Smooth muscle cell (in vitro differentiated cells): ENCODE results near the gene ANKRD16. TPM values are rescaled to one million over a fixed set of nuclear protein-coding genes. Genes with fewer than 3 reads are reported as not detected.

Experiments
- DNase-seq: peaks from one replicate; lab custom pipeline; 2025; ENCODE audit not compliant: unreplicated experiment; lab: John Stamatoyannopoulos, UW
- H2AFZ ChIP-seq: fragments of 200-600 bp; sonication (generic); 2 replicates; pipeline ENCODE4 v1.6.0; 2016; ENCODE audit warnings: antibody characterized with exemption, low read depth, mild to moderate bottlenecking
- H3F3A ChIP-seq: fragments of 200-600 bp; sonication (generic); 2 replicates; pipeline ENCODE4 v1.6.0; 2017; ENCODE audit warnings: antibody characterized with exemption, low read depth
- H3K27ac ChIP-seq: fragments of 200-600 bp; sonication (generic); 2 replicates; pipeline ENCODE4 v1.5.1; 2016; ENCODE audit warnings: low read depth, mild to moderate bottlenecking
- H3K27me3 ChIP-seq: fragments of 200-600 bp; sonication (generic); 2 replicates; pipeline ENCODE4 v1.6.1; 2016; ENCODE audit warnings: low read depth, mild to moderate bottlenecking
- H3K36me3 ChIP-seq: fragments of 200-600 bp; sonication (generic); 2 replicates; pipeline ENCODE4 v1.5.1; 2016; ENCODE audit warnings: low read depth
- H3K4me1 ChIP-seq: fragments of 200-600 bp; sonication (generic); 2 replicates; pipeline ENCODE4 v1.5.1; 2016; ENCODE audit warnings: low read depth
- H3K4me2 ChIP-seq: fragments of 200-600 bp; sonication (generic); 2 replicates; pipeline ENCODE4 v1.6.0; 2016; ENCODE audit warnings: mild to moderate bottlenecking
- H3K4me3 ChIP-seq: fragments of 200-600 bp; sonication (generic); 2 replicates; pipeline ENCODE4 v1.5.1; 2016; ENCODE audit warnings: mild to moderate bottlenecking
- H3K79me2 ChIP-seq: fragments of 200-600 bp; sonication (generic); 2 replicates; pipeline ENCODE4 v1.6.0; 2016; ENCODE audit warnings: low read depth, mild to moderate bottlenecking
- H3K9ac ChIP-seq: fragments of 200-600 bp; sonication (generic); 2 replicates; pipeline ENCODE4 v1.6.0; 2016; ENCODE audit warnings: low read depth
- H3K9me3 ChIP-seq: fragments of 200-600 bp; sonication (generic); replicated peaks from 2 replicates; pipeline ENCODE4 v1.5.1; 2016; ENCODE audit warnings: low read depth
- H4K20me1 ChIP-seq: fragments of 200-600 bp; sonication (generic); 2 replicates; pipeline ENCODE4 v1.6.0; 2016; ENCODE audit warnings: low read depth
- WGBS: methylation state at CpG from one replicate; pipeline ENCODE4 v1.1.7; 2016; ENCODE audit warnings: low lambda C conversion rate; 5-methylcytosine and 5-hydroxymethylcytosine counted together
- polyA plus RNA-seq: library from polyadenylated mRNA; unstranded; fragments of >200 nt; fragmentation: Nextera tagmentation; extraction: Ambion mirVana; gene quantifications from 2 replicates; pipeline ENCODE4 v1.2.1, GENCODE V29; 2016
- total RNA-seq: library from RNA; depleted of rRNA; stranded (reverse); fragments of >200 nt; gene quantifications from 2 replicates; pipeline ENCODE4 v1.2.3, GENCODE V29; 2014
- TF ChIP-seq, protein P1 (sequence below): fragments of 200-600 bp; sonication (generic); IDR thresholded peaks from 2 replicates; pipeline ENCODE4 v1.5.1; 2017; ENCODE audit warnings: borderline replicate concordance, mild to moderate bottlenecking, antibody characterized with exemption; ENCODE audit not compliant: insufficient read depth, poor library complexity, severe bottlenecking

Gene ANKRD16
- total and polyA plus RNA-seq, 2 experiments from 2014 or later, result 2.7 to 10.3 TPM

DNA sequence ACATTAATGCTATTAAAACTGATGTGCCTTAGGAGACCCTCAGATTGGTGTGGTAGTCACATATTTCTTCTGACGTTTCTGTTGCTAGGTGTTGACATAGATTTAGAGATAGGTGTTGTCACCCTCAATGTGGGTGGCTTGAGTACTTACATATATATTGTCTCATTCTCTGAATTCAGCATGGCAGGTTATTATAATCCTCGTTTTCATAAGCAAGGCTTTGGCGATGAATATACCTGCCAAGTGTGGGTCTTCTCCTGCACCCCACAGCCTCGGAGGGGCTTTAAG is 7.3 kb upstream of the ANKRD16 start:
- no peak for DNase-seq

DNA sequence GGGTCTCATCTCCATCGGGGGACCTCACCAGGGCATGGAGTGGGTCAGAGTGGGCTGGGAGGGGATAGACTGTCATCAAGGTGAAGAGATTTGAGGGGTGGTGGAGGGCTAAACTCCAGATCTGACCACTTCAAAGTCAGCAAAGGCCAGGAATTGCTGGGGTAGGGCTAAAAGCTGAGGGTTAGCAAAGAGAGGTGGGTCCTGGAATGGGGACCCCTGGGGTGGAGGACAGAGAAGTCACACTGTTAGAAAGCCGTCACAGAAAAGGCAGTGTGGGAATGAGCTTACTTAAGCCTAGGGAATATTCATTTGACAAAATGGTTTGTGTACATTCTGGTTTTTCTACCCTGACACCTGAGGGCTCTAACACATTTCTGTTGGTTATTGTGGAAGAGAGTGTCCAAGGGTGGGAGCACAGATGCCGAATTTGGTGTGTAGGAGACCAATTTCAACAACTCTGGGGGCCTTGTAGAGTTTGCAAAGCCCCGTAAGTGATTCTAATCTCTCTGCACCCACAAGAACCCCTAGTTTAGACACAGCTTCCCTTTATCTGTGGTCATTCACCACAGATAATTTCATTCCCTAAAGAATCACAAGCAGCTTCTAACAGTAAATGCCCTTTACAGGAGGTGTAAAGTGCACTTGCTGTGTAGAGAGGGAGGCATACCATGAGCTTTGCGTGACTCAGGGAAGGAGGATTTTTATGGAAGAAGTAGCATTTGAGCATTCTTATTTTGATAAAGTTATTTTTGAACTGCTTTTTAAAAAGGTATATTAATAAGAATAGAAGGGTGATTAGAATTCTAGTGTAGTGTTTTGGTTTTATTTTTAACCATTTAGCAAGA is 6.7 kb upstream of the ANKRD16 start:
- no peak overlapping the region for H3K4me2 ChIP-seq
- 90% methylated on average over 5 of the region's 5 CpGs for WGBS
- no peaks in the 10 kb centered on the region for H3K9me3 ChIP-seq
- peaks cover 88% of the 10 kb centered on the region for H3K79me2 ChIP-seq
- no peak overlapping the region for H3K4me3 ChIP-seq
- no peak overlapping the region for H3K9ac ChIP-seq
- no peak overlapping the region for H3K27ac ChIP-seq
- peaks cover 10% of the 10 kb centered on the region for H3K4me1 ChIP-seq
- H4K20me1 ChIP-seq, result peaks cover 73% of the 10 kb centered on the region
- no peaks in the 10 kb centered on the region for H3K36me3 ChIP-seq
- TF ChIP-seq, protein P1, sequence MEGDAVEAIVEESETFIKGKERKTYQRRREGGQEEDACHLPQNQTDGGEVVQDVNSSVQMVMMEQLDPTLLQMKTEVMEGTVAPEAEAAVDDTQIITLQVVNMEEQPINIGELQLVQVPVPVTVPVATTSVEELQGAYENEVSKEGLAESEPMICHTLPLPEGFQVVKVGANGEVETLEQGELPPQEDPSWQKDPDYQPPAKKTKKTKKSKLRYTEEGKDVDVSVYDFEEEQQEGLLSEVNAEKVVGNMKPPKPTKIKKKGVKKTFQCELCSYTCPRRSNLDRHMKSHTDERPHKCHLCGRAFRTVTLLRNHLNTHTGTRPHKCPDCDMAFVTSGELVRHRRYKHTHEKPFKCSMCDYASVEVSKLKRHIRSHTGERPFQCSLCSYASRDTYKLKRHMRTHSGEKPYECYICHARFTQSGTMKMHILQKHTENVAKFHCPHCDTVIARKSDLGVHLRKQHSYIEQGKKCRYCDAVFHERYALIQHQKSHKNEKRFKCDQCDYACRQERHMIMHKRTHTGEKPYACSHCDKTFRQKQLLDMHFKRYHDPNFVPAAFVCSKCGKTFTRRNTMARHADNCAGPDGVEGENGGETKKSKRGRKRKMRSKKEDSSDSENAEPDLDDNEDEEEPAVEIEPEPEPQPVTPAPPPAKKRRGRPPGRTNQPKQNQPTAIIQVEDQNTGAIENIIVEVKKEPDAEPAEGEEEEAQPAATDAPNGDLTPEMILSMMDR, result no peak
- DNase-seq, result no peak
- no peaks in the 10 kb centered on the region for H3F3A ChIP-seq
- H3K27me3 ChIP-seq, result no peaks in the 10 kb centered on the region
- no peak overlapping the region for H2AFZ ChIP-seq

More for the DNA sequence above, 7.3 kb upstream of the ANKRD16 start:
- TF ChIP-seq, protein P1, result no peak
- H4K20me1 ChIP-seq, result peaks cover 73% of the 10 kb centered on the region
- 90% methylated on average over 4 of the region's 4 CpGs for WGBS
- no peaks in the 10 kb centered on the region for H3F3A ChIP-seq
- H3K4me3 ChIP-seq, result no peak overlapping the region
- peaks cover 88% of the 10 kb centered on the region for H3K79me2 ChIP-seq
- no peaks in the 10 kb centered on the region for H3K36me3 ChIP-seq
- H2AFZ ChIP-seq, result no peak overlapping the region
- no peak overlapping the region for H3K4me2 ChIP-seq
- no peaks in the 10 kb centered on the region for H3K27me3 ChIP-seq
- H3K4me1 ChIP-seq, result peaks cover 7% of the 10 kb centered on the region
- no peaks in the 10 kb centered on the region for H3K9me3 ChIP-seq
- no peak overlapping the region for H3K9ac ChIP-seq
- H3K27ac ChIP-seq, result no peak overlapping the region

DNA sequence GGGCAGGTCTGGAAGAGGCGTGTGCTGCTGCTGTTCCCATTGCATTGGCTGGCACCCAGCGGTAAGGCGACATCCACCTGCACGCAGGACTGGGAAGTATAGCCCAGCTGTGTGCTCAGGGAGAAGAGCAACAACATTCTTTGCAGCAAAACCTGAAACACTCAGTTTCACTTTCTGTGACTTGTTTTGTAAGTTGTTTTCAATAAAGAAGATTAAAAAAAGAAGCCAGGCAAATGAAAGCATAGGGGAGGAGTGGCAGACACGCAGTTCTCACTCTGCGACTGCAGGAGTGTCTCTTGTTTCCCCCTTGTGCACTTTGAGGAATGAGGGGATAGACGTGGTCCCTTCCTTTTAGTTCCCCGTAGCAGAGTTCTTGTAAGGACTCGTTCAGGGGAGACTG is 6.1 kb upstream of the ANKRD16 start:
- peaks cover 16% of the 10 kb centered on the region for H3K4me1 ChIP-seq
- peaks cover 73% of the 10 kb centered on the region for H4K20me1 ChIP-seq
- WGBS, result 95% methylated on average over 9 of the region's 9 CpGs

More for the DNA sequence above, 6.1 kb upstream of the ANKRD16 start:
- TF ChIP-seq, protein P1, result no peak
- H3K4me2 ChIP-seq, result no peak overlapping the region
- no peaks in the 10 kb centered on the region for H3K36me3 ChIP-seq
- no peaks in the 10 kb centered on the region for H3K27me3 ChIP-seq
- peaks cover 88% of the 10 kb centered on the region for H3K79me2 ChIP-seq
- H3K4me3 ChIP-seq, result no peak overlapping the region
- no peaks in the 10 kb centered on the region for H3F3A ChIP-seq
- no peak overlapping the region for H3K27ac ChIP-seq
- H3K9me3 ChIP-seq, result no peaks in the 10 kb centered on the region
- H2AFZ ChIP-seq, result no peak overlapping the region
- no peak overlapping the region for H3K9ac ChIP-seq
- DNase-seq, result no peak
